Epidermal melanocyte (primary cell): ENCODE results near the gene FLYWCH1.

Experiments used
- DNase-seq: peaks from one replicate; pipeline ENCODE4 v3.0.0; 2011; ENCODE audit warnings: low spot score; ENCODE audit not compliant: insufficient read length

Gene FLYWCH1

GRCh38 chr16:2981899-2982250, 70.1 kb downstream of the FLYWCH1 start:
- DNase-seq, result no peak

GRCh38 chr16:2982402-2982801, 70.7 kb downstream of the FLYWCH1 start:
- DNase-seq, result no peak

DNA sequence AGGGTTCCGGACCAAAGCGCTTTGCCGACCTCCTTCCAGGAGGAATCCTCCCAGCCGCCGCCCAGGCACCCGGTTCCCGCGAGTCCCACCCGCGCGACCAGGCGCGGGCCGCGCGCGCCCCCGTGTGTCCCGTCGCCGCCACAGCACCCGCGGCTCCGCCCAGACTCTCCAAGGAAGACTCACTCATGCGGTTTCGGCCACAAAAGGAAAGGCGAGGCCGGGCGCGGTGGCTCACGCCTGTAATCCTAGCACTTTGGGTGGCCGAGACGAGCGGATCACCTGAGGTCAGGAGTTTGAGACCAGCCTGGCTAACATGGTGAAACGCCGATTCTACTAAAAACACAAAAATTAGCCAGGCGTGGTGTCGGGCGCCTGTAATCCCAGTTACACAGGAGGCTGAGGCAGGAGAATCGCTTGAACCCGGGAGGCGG, 72.0 kb downstream of the FLYWCH1 start:
- peak; percentile 98 for DNase-seq

GRCh38 chr16:2985462-2985861, 73.7 kb downstream of the FLYWCH1 start:
- DNase-seq, result no peak

DNA sequence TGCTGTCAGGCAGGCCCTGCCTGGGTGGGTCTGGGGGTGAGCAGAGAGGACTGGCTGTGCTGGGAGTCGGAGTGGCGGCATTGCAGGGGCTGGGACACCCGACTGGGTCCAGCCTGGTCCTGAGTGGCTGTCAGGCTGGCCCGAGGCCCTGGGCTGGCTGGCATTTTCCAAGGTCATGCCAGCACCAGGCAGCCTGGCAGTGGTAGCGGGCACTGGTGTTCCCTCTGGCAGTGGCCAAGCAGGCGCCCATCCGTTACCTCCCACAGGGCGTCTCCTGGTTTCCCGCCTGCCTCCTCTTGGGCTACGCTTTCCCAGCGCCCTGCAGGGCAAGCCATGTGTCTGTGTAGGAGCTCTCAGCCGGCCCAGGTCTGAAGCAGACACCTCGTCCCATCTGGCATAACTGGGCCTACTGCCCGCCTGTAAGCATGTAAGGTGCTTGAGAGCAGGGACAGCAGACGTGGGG, 74.2 kb downstream of the FLYWCH1 start:
- no peak for DNase-seq

- DNase-seq, result no peak
These were observed 75.0 kb downstream of the FLYWCH1 start for GRCh38 chr16:2986623-2987188.

DNA sequence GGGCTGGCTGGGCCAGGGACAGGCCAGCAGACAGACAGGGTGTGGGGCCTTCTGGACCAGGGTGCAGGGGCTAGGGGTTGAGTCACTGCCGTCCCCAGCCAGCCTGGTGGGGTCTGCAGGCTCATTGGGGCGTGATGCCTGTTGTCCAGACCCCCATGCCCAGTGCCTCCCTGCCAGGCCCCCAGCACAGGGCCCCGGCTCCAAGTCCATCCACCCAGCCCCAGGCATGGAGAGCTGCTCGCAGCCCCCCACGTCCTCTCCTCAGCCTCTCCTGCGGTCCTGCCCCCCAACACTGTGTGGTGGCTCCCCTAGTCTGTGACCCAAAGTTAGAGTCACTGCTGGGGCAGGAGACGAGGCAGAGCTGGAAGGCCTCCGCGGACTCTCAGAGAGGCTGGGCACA, 75.6 kb downstream of the FLYWCH1 start:
- DNase-seq, result no peak

DNA sequence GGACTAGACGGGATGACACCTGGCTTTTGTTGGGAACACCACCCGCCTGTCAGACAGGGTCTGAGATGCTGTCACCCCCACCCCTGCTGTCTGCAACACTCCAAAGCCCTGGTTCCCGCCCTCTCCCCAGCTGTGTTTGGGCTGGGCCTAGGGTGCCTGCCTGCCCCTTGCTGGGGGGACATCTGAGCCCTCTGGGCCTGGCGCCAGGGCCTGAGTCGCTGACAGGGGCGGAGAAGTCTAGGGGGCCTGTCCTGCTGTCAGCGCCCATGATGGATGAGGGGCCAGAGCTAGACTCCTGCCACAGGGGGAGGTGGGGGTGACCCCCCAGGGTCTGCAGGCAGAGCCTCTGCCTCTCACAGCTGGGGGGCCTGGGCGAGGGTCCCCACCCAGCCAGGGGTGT, 76.1 kb downstream of the FLYWCH1 start:
- DNase-seq, result no peak

DNA sequence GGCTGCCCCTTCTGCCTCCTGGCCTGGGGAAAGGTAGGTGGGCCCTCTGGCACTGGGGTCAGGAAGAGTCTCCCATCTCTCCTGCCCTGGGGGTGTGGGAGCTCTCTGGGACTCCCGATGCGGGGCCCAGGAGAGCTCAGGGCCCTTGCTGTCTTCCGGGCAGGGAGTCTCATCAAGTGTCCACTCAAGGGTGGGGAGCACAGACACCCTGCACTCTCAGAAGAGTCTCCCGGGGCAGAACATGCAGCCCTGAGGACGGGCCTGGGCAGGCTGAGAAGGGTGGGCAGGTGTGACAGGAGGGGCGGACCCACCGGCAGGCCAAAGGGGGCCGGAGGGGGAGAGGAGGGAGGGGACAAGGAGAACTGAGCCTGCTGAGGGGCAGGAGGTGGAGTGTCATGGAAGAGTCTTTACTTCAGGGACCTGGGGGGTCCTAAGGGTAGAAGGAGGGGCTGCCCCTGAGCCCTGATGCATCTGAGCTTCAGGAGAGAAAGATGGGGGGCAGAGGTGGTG, 76.9 kb downstream of the FLYWCH1 start:
- DNase-seq, result no peak

GRCh38 chr16:2990891-2991290, 79.2 kb downstream of the FLYWCH1 start:
- no peak for DNase-seq

DNA sequence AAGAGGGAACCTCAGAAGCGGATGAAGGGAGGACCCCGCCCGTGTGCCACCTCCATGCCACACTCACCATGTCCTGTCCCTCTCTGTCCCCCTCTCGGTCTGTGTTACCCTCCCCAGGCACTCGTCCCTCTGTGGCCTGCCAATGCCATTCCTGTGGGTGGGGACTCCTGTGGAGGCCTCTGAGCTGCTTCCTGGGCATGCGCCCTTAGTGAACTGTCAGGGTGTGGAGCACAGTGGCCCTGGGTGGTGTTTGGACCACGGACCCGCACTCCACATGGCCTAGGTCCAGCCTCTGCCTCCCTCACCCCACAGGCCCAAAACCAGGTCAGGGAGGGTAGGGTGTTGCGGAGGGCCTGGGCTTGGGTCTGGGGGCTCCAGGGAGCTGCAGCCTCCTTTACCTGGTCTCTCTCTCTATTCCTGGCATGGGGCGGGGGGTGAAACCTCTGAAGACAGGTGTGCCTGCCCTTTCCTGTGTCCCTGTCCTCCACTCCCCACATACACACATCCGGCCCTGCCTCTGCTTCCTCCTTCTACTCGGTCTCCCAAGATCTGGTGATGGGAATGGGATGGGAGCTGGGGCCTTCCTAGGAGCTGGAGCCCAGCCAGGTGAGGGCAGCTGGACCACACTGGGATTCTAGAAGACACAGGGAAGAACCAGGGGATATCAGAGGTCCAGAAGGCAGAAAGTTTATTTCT, 80.0 kb downstream of the FLYWCH1 start:
- no peak for DNase-seq

- DNase-seq, result no peak
These were observed 80.8 kb downstream of the FLYWCH1 start for GRCh38 chr16:2992383-2993081.

DNA sequence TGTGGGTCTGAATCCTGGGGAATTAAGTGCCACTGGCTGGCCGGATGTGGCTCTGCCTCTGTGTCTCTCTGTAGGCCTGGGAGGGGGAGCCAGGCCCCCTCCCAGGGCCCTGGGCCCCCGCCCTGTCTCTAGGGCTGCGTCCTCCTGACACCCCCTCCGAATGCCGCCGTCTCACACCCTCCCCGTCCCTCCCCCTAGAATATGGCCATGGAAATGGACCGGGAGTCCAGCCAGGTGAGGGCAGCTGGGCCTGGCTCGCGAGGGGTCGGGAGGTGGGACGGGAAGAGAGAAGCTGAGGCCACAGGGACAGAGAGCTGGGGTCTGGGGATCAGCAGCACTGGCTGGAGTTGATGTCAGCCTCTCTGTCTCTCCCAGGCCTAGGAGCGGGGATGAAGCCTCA, 84.6 kb downstream of the FLYWCH1 start:
- no peak for DNase-seq

GRCh38 chr16:2999929-3000328, 88.2 kb downstream of the FLYWCH1 start:
- no peak for DNase-seq

GRCh38 chr16:3000540-3000939, 88.8 kb downstream of the FLYWCH1 start:
- no peak for DNase-seq
